Chondrocyte (in vitro differentiated cells): ENCODE results near the gene DVL1. TPM values are rescaled to one million over a fixed set of nuclear protein-coding genes. Genes with fewer than 3 reads are reported as not detected.

ENCODE experiments used
- DNase-seq: peaks from one replicate; pipeline ENCODE4 v3.0.0; 2021; ENCODE audit warnings: mixed read lengths, low spot score
- H3K27ac Mint-ChIP-seq: one replicate; pipeline ENCODE4 v1.8.0; 2021; ENCODE audit warnings: mild to moderate bottlenecking, moderate library complexity, mixed read lengths; ENCODE audit not compliant: unreplicated experiment
- H3K27me3 Mint-ChIP-seq: 2 replicates; pipeline ENCODE4 v1.8.0; 2021; ENCODE audit warnings: low read depth, mixed read lengths
- H3K36me3 Mint-ChIP-seq: 2 replicates; pipeline ENCODE4 v1.8.0; 2021; ENCODE audit warnings: low read depth, mixed read lengths
- H3K4me1 Mint-ChIP-seq: 2 replicates; pipeline ENCODE4 v1.8.0; 2021; ENCODE audit warnings: low read depth, mild to moderate bottlenecking, mixed read lengths
- H3K4me3 Mint-ChIP-seq: one replicate; pipeline ENCODE4 v1.8.0; 2021; ENCODE audit warnings: mild to moderate bottlenecking, moderate library complexity, mixed read lengths; ENCODE audit not compliant: unreplicated experiment
- H3K9me3 Mint-ChIP-seq: 2 replicates; pipeline ENCODE4 v1.8.0; 2021; ENCODE audit warnings: low read depth, mixed read lengths
- total RNA-seq: library from RNA; stranded (reverse); gene quantifications from 3 replicates; pipeline ENCODE4 v1.2.1, GENCODE V29; 2021
- TF ChIP-seq, protein P1 (sequence below): fragments of 200-600 bp; sonication (generic); IDR thresholded peaks from 2 replicates; pipeline ENCODE4 v1.5.0; 2021; ENCODE audit warnings: antibody characterized with exemption, mild to moderate bottlenecking, moderate library complexity

DVL1 gene
- total RNA-seq, 1 donor from 2014 or later, result 59.6 TPM

DNA sequence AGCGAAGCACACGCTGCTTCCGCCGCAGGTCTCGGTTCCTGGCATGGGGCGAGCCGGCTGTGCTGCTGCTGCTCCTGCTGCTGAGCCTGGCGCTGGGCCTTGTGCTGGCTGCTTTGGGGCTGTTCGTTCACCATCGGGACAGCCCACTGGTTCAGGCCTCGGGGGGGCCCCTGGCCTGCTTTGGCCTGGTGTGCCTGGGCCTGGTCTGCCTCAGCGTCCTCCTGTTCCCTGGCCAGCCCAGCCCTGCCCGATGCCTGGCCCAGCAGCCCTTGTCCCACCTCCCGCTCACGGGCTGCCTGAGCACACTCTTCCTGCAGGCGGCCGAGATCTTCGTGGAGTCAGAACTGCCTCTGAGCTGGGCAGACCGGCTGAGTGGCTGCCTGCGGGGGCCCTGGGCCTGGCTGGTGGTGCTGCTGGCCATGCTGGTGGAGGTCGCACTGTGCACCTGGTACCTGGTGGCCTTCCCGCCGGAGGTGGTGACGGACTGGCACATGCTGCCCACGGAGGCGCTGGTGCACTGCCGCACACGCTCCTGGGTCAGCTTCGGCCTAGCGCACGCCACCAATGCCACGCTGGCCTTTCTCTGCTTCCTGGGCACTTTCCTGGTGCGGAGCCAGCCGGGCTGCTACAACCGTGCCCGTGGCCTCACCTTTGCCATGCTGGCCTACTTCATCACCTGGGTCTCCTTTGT, 15.5 kb downstream of the DVL1 start:
- H3K27ac Mint-ChIP-seq, result no peak overlapping the region
- H3K4me3 Mint-ChIP-seq, result no peak overlapping the region
- DNase-seq, result no peak
- TF ChIP-seq, protein P1, sequence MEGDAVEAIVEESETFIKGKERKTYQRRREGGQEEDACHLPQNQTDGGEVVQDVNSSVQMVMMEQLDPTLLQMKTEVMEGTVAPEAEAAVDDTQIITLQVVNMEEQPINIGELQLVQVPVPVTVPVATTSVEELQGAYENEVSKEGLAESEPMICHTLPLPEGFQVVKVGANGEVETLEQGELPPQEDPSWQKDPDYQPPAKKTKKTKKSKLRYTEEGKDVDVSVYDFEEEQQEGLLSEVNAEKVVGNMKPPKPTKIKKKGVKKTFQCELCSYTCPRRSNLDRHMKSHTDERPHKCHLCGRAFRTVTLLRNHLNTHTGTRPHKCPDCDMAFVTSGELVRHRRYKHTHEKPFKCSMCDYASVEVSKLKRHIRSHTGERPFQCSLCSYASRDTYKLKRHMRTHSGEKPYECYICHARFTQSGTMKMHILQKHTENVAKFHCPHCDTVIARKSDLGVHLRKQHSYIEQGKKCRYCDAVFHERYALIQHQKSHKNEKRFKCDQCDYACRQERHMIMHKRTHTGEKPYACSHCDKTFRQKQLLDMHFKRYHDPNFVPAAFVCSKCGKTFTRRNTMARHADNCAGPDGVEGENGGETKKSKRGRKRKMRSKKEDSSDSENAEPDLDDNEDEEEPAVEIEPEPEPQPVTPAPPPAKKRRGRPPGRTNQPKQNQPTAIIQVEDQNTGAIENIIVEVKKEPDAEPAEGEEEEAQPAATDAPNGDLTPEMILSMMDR, result no peak
- H3K9me3 Mint-ChIP-seq, result no peaks in the 10 kb centered on the region
- no peaks in the 10 kb centered on the region for H3K36me3 Mint-ChIP-seq
- H3K4me1 Mint-ChIP-seq, result peaks cover 9% of the 10 kb centered on the region
- H3K27me3 Mint-ChIP-seq, result no peaks in the 10 kb centered on the region

DNA sequence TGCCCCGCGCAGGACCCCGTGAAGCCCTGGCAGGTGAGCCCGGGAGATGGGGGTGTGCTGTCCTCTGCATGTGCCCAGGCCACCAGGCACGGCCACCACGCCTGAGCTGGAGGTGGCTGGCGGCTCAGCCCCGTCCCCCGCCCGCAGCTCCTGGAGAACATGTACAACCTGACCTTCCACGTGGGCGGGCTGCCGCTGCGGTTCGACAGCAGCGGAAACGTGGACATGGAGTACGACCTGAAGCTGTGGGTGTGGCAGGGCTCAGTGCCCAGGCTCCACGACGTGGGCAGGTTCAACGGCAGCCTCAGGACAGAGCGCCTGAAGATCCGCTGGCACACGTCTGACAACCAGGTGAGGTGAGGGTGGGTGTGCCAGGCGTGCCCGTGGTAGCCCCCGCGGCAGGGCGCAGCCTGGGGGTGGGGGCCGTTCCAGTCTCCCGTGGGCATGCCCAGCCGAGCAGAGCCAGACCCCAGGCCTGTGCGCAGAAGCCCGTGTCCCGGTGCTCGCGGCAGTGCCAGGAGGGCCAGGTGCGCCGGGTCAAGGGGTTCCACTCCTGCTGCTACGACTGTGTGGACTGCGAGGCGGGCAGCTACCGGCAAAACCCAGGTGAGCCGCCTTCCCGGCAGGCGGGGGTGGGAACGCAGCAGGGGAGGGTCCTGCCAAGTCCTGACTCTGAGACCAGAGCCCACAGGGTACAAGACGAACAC, 16.3 kb downstream of the DVL1 start:
- no peaks in the 10 kb centered on the region for H3K36me3 Mint-ChIP-seq
- no peaks in the 10 kb centered on the region for H3K27me3 Mint-ChIP-seq
- no peaks in the 10 kb centered on the region for H3K9me3 Mint-ChIP-seq
- TF ChIP-seq, protein P1, result no peak
- no peak for DNase-seq
- H3K4me1 Mint-ChIP-seq, result peaks cover 9% of the 10 kb centered on the region
- no peak overlapping the region for H3K4me3 Mint-ChIP-seq
- no peak overlapping the region for H3K27ac Mint-ChIP-seq

DNA sequence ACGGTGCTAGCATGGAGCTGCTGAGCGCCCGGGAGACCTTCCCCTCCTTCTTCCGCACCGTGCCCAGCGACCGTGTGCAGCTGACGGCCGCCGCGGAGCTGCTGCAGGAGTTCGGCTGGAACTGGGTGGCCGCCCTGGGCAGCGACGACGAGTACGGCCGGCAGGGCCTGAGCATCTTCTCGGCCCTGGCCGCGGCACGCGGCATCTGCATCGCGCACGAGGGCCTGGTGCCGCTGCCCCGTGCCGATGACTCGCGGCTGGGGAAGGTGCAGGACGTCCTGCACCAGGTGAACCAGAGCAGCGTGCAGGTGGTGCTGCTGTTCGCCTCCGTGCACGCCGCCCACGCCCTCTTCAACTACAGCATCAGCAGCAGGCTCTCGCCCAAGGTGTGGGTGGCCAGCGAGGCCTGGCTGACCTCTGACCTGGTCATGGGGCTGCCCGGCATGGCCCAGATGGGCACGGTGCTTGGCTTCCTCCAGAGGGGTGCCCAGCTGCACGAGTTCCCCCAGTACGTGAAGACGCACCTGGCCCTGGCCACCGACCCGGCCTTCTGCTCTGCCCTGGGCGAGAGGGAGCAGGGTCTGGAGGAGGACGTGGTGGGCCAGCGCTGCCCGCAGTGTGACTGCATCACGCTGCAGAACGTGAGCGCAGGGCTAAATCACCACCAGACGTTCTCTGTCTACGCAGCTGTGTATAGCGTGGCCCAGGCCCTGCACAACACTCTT, 17.0 kb downstream of the DVL1 start:
- no peak for DNase-seq
- no peaks in the 10 kb centered on the region for H3K36me3 Mint-ChIP-seq
- peaks cover 9% of the 10 kb centered on the region for H3K4me1 Mint-ChIP-seq
- no peak overlapping the region for H3K27ac Mint-ChIP-seq
- no peaks in the 10 kb centered on the region for H3K27me3 Mint-ChIP-seq
- H3K9me3 Mint-ChIP-seq, result no peaks in the 10 kb centered on the region
- TF ChIP-seq, protein P1, result no peak
- H3K4me3 Mint-ChIP-seq, result no peak overlapping the region

DNA sequence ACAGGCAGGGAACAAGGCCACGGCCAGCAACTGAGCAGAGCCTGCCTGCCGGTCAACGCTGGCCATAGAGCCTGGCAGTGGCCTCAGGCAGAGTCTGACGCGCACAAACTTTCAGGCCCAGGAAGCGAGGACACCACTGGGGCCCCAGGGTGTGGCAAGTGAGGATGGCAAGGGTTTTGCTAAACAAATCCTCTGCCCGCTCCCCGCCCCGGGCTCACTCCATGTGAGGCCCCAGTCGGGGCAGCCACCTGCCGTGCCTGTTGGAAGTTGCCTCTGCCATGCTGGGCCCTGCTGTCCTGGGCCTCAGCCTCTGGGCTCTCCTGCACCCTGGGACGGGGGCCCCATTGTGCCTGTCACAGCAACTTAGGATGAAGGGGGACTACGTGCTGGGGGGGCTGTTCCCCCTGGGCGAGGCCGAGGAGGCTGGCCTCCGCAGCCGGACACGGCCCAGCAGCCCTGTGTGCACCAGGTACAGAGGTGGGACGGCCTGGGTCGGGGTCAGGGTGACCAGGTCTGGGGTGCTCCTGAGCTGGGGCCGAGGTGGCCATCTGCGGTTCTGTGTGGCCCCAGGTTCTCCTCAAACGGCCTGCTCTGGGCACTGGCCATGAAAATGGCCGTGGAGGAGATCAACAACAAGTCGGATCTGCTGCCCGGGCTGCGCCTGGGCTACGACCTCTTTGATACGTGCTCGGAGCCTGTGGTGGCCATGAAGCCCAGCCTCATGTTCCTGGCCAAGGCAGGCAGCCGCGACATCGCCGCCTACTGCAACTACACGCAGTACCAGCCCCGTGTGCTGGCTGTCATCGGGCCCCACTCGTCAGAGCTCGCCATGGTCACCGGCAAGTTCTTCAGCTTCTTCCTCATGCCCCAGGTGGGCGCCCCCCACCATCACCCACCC, 17.9 kb downstream of the DVL1 start, which contains the start of gene TAS1R3:
TAS1R3 (plus strand) TSS at position 213 of the 898 bp plus-strand sequence; CDS start at position 279, 66 bp downstream.
- H3K27me3 Mint-ChIP-seq, result no peaks in the 10 kb centered on the region
- peaks cover 9% of the 10 kb centered on the region for H3K4me1 Mint-ChIP-seq
- peak within 1 kb of the TSS; percentile 12 for H3K4me3 Mint-ChIP-seq
- H3K27ac Mint-ChIP-seq, result peak within 1 kb of the TSS; percentile 77
- no peaks in the 10 kb centered on the region for H3K9me3 Mint-ChIP-seq
- TF ChIP-seq, protein P1, result no peak
- no peaks in the 10 kb centered on the region for H3K36me3 Mint-ChIP-seq
- no peak for DNase-seq
